Upper lobe of right lung (tissue), 1 donor: ENCODE results near the gene RBX1. TPM values are rescaled to one million over a fixed set of nuclear protein-coding genes. Genes with fewer than 3 reads are reported as not detected.
"Not testable (repeated sequence)": the region's sequence is repeated elsewhere in the genome, so short reads cannot be mapped to it uniquely, and the experiment has no call there.

Source experiments
- ATAC-seq: fragments of 200-7000 bp; cut with Tn5 transposase; one replicate; pipeline ENCODE4 v1.9.1; 2020; ENCODE audit warnings: mild to moderate bottlenecking, moderate library complexity
- DNase-seq: peaks from one replicate; pipeline ENCODE4 v3.0.0-alpha.2; 2020
- H3K27ac ChIP-seq: fragments of 200-600 bp; one replicate; pipeline ENCODE4 v1.8.0; 2022
- H3K27me3 ChIP-seq: fragments of 200-600 bp; one replicate; pipeline ENCODE4 v1.8.0; 2022; ENCODE audit warnings: mild to moderate bottlenecking
- H3K36me3 ChIP-seq: fragments of 200-600 bp; one replicate; pipeline ENCODE4 v1.8.0; 2022
- H3K4me1 ChIP-seq: fragments of 200-600 bp; one replicate; pipeline ENCODE4 v1.8.0; 2022
- H3K4me3 ChIP-seq: fragments of 200-600 bp; one replicate; pipeline ENCODE4 v1.8.0; 2022; ENCODE audit warnings: mild to moderate bottlenecking
- H3K9me3 ChIP-seq: fragments of 200-600 bp; one replicate; pipeline ENCODE4 v1.8.0; 2022
- CTCF ChIP-seq: fragments of 200-600 bp; IDR thresholded peaks from one replicate; pipeline ENCODE4 v1.8.0; 2022; ENCODE audit warnings: antibody characterized with exemption
- intact Hi-C: fragments of 100-400 bp; cut with DNase I; formaldehyde crosslinking; loops from one replicate; pipeline ENCODE4 v1.11.0; 2022
- long read RNA-seq: library from polyadenylated mRNA; unstranded; transcript quantifications from one replicate; pipeline ENCODE4 v2.0.0, GENCODE V29; 2021
- total RNA-seq: library from RNA; stranded (reverse); fragmentation: NEBNext Ultra II Directional; extraction: Animal tissue kit (Norgen Biotek cat#: 25700); gene quantifications from one replicate; pipeline ENCODE4 v1.2.1, GENCODE V29; 2021
- donor health status: DM: no; HTN: yes; CAD: no; lungs with severe emphysema.

RBX1 gene
- total RNA-seq: 45.6 TPM
- long read RNA-seq, transcript RBX1-201 (5 exons, 1,188 nt): major isoform, 57 of 63 reads
- long read RNA-seq, partial matches to known transcripts: 0 of 63 reads
- long read RNA-seq, other reads (novel, unspliced or antisense): 5 of 63 reads

GRCh38 chr22:40950962-40951794 is at the start of gene RBX1:
TSS of gene RBX1 (plus strand) at chr22:40951378. CDS start at chr22:40951399, 21 bp downstream.
- intact Hi-C loops: loop anchor here (5.0 kb wide), 1 partner anchor 141 kb away; the partner anchor contains the start of gene EP300
- no peaks in the 10 kb centered on the region for H3K9me3 ChIP-seq

GRCh38 chr22:40904101-40904500 is 47.1 kb upstream of the RBX1 start:
- Histone ChIP-seq H3K36me3 (peaks cover 25% of the 10 kb centered on the region), H3K4me1 (no peaks in the 10 kb centered on the region), H3K27me3 (no peaks in the 10 kb centered on the region), H3K27ac (no peak overlapping the region), H3K9me3 (no peaks in the 10 kb centered on the region), H3K4me3 (no peak overlapping the region)
- no peak for ATAC-seq
- intact Hi-C loops: no loop called here
- no peak for TF ChIP-seq CTCF
- DNase-seq: no peak

More at GRCh38 chr22:40950962-40951794, at the start of gene RBX1:
- peaks cover 19% of the 10 kb centered on the region for H3K4me1 ChIP-seq
- peak; percentile 97 for ATAC-seq
- peak; percentile 99 for DNase-seq
- no peak for TF ChIP-seq CTCF
- no peaks in the 10 kb centered on the region for H3K27me3 ChIP-seq
- H3K4me3 ChIP-seq: peak within 1 kb of the TSS; percentile 58
- H3K27ac ChIP-seq: peak within 1 kb of the TSS; percentile 97
- peaks cover 22% of the 10 kb centered on the region for H3K36me3 ChIP-seq

GRCh38 chr22:40908895-40909294 is 42.3 kb upstream of the RBX1 start:
- Histone ChIP-seq H3K9me3 (no peaks in the 10 kb centered on the region), H3K4me1 (no peaks in the 10 kb centered on the region), H3K27me3 (no peaks in the 10 kb centered on the region), H3K4me3 (no peak overlapping the region), H3K36me3 (peaks cover 40% of the 10 kb centered on the region), H3K27ac (no peak overlapping the region)
- no peak for TF ChIP-seq CTCF
- intact Hi-C loops: no loop called here
- no peak for ATAC-seq
- no peak for DNase-seq

GRCh38 chr22:40911772-40912171 is 39.4 kb upstream of the RBX1 start:
- no peaks in the 10 kb centered on the region for H3K9me3 ChIP-seq
- DNase-seq: no peak
- no peak for ATAC-seq

DNA sequence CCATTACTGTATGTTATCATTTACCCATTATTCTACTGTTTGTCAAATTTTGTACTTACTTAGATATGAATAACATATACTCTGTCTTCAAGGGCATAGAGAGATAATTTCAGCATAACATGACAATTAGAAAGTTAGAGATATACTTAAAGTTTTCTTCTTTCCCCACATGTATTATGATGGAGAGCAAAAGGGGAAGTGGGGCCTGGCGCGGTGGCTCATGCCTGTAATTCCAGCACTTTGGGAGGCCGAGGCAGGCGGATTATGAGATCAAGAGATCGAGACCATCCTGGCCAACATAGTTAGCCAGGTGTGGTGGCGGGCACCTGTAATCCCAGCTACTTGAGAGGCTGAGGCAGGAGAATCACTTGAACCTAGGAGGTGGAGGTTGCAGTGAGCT is 38.2 kb upstream of the RBX1 start:
- H3K9me3 ChIP-seq: not testable (repeated sequence)
- peaks cover 38% of the 10 kb centered on the region for H3K36me3 ChIP-seq

More at GRCh38 chr22:40911772-40912171, 39.4 kb upstream of the RBX1 start:
- H3K27ac ChIP-seq: no peak overlapping the region
- no peaks in the 10 kb centered on the region for H3K4me1 ChIP-seq
- H3K27me3 ChIP-seq: no peaks in the 10 kb centered on the region
- peaks cover 47% of the 10 kb centered on the region for H3K36me3 ChIP-seq
- no peak overlapping the region for H3K4me3 ChIP-seq
- no peak for TF ChIP-seq CTCF
- intact Hi-C loops: no loop called here

GRCh38 chr22:40919446-40919845 is 31.7 kb upstream of the RBX1 start:
- intact Hi-C loops: no loop called here
- DNase-seq (no peak), ATAC-seq (no peak)
- no peak overlapping the region for H3K27ac ChIP-seq
- H3K4me3 ChIP-seq: no peak overlapping the region
- peaks cover 37% of the 10 kb centered on the region for H3K36me3 ChIP-seq
- H3K27me3 ChIP-seq: no peaks in the 10 kb centered on the region
- no peaks in the 10 kb centered on the region for H3K9me3 ChIP-seq
- TF ChIP-seq CTCF: no peak
- H3K4me1 ChIP-seq: no peaks in the 10 kb centered on the region

More for the DNA sequence above, 38.2 kb upstream of the RBX1 start:
- H3K27ac ChIP-seq, H3K4me1 ChIP-seq, H3K27me3 ChIP-seq, ATAC-seq, intact Hi-C loops, DNase-seq, H3K4me3 ChIP-seq: not testable (repeated sequence)
